HG03066 (cell line): ENCODE results near the gene RHBDF1.

Source experiments
- ATAC-seq: cut with Tn5 transposase; IDR thresholded peaks from one replicate; pipeline ENCODE4 v1.9.1; 2021; ENCODE audit warnings: low read depth; ENCODE audit not compliant: unreplicated experiment

Gene RHBDF1

DNA sequence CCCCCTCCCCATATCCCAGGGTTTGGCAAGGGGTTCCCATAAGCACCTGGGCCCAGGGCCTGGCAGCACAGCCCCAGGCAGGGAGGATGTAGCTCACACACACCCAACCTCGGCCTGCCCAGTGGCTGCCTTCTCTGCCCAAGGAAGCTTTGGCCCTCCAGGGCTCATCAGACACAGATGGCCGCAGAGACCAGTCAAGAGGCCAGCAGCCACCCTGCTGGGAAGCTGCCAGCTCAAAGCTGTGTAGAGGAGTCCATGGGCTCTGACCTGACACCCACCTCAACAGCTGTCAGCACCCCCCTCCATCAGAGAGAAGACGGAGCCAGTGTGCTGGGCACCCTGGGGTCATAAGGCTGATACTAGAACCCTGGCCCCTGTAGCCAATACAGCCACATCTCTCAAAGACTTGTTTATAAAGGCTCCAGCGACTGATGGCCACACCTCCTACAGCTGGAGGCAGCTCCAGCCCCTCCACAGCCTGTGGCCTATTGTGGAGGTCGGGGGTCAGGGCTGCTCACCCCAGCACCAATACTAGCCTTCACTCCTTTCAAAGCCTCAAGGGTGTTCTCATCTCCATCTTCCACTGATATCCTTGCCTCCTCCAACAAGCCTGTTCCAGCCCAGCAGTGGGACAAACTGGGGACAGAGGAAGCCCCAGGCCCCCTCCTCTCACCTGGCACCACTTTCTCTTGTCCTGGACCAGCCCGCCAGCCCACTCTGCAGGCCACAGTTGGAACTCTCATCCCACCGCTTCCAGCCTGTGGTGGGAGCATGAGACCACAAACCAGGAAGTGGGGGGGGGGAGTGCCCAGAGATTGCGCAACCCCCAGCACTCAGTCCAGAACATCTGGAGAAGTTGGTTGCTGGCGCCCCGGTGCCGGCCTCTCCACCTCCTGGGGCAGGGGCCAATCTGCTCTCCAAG is 3.4 kb upstream of the RHBDF1 start:
- ATAC-seq = no peak

DNA sequence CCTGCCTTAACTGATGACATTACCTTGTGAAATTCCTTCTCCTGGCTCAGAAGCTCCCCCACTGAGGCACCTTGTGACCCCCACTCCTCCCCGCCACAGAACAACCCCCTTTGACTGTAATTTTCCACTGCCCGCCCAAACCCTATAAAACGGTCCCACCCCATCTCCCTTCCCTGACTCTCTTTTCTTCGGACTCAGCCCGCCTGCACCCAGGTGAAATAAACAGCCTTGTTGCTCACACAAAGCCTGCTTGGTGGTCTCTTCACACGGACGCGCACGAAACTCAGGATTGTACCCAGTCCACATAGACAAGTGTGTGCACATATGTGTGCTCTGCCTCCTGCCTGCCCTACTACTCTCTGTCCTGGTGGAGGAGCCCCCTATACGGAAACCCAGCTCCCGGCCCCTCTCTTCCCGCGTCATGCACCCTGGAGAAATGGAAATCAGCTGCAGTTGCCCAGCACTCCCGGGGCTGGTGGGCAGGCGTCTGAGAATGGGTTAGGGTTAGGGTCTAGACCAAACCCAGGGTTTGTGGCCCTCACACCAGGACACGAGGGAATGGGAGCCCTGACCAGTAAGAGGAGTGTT is 2.4 kb upstream of the RHBDF1 start:
- no peak for ATAC-seq

GRCh38 chr16:74051-74746 is 1.8 kb upstream of the RHBDF1 start:
- ATAC-seq = no peak

DNA sequence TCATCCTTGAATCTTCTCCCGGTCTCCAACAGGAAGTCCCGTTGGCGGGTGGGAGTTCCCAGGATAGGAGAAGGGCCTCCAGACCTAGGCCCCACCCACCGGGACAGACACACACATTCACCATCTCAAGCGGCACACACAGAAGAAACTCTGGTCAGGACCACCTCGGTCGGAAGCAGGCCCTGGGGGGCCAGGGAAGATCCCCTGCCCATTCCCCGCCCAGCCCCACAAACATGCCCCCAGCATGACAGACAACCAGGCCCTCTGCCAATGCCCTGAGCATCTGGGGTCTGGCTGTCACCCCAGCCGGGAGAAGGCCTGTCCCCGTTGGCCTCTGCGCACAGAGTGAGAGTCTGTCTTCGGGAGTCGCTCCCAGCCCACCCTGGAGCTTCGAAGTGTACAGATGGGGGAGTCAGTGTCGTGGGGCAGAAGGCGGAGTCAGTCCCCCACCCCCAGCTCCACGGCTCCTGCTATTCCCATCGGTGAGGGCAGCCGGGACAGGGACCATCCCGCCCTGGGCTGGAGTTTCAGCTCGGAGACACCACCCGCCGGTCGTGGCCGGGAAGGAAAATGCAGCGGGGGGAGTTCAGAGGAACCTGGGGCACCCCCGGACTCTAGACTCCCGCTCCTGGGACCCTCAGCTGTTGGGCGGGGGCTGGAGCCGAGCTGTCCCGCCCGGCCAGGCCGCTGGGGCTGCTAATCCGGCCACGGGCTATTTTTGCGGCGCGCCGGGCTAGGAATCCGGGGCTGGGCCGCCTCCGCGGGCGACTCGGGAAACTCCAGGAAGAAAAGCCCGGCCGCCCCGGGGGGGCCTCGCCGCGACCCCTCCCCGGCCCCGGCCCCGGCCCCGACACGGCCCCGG is 660 bp downstream of the RHBDF1 start:
- no peak for ATAC-seq

DNA sequence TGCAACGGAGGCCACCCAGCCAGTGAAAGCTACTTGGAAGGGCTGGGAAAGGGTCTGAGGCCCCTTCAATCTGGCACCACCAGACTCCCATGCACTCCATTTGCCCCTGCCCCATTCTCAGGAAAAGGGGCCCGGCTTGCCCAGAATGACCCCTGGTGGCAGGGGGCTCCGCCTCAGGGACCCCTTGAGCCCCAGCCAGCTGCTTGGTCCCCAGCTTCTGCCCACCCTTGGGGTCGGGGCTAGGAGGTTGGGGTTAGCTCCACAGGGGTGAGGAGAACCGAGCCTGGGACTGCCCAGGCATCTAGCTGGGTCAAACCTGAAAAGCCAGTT is 1.3 kb downstream of the RHBDF1 start:
- no peak for ATAC-seq

GRCh38 chr16:69181-69580 is 3.2 kb downstream of the RHBDF1 start:
- no peak for ATAC-seq

DNA sequence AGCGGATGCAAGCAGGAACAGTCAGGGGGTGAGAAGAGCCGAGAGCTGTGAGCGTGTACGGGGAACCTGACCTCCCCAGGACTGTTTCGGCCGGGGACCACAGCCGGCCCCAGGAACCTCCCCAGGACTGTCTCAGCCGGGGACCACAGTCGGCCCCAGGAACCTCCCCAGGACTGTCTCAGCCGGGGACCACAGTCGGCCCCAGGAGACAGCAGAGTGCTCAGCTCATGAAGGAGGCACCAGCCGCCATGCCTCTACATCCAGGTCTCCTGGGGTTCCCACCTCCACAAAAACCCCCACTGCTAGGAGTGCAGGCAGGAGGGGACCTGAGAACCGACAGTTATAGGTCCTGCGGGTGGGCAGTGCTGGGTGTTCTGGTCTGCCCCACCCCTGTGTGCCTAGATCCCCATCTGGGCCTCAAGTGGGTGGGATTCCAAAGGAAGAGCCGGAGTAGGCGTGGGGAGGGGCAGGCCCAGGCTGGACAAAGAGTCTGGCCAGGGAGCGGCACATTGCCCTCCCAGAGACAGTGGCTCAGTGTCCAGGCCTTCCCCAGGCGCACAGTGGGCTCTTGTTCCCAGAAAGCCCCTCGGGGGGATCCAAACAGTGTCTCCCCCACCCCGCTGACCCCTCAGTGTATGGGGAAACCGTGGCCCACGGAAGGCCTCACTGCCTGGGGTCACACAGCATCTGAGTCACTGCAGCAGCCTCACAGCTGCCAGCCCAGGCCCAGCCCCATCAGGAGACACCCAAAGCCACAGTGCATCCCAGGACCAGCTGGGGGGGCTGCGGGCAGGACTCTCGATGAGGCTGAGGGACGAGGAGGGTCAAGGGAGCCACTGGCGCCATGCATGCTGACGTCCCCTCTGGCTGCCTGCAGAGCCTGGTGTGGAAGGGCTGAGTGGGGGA is 4.3 kb downstream of the RHBDF1 start:
- ATAC-seq = no peak

DNA sequence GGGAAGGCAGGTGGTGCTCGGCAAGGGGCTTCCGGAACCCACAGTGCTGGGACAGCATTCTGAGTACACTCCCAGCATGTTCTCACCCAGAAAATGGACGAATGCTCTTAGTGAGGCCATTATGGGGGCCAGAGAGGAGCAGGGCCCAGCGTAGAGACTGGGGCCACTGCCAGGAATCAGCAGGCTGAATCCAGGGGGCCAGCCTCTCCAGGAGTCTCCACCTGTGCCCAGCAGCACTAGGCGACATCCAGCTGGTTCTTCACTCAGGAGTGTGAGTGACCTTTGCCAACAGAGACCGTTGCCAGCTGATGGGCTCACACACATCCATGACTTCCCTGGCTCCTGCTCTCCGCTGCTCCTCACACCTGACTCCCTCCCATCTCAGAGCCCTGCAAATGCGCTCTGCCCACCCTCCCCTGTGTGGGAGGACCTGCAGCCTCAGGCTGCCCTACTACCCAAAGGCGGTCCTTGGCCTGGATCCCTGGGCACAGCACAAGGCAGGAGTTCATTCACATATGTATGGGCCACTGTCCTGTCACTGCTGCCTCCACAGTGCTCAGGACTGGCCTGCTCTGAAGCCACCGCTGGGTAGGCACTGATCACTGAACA is 5.1 kb downstream of the RHBDF1 start:
- ATAC-seq = no peak

- ATAC-seq = no peak
Measured at GRCh38 chr16:66309-67182, 5.9 kb downstream of the RHBDF1 start.

DNA sequence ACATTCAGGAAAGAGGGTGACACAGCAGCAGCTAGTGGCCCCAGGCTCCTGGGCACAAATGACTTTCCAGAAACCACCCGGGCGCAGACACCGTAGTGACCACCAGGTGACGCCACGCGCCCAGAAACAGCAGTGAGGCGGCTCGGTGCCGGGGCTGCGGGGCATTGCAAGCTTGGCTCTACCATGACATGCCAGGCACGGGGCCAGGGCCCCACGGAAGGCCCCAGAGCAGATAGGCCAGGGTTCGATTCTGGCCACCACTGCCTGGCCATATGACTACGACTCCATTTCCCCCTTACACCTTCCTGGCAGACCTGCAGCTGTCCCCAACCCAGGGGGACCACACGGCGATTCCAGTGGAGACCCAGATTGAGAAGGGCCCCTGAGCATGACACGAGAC is 6.7 kb downstream of the RHBDF1 start:
- no peak for ATAC-seq

DNA sequence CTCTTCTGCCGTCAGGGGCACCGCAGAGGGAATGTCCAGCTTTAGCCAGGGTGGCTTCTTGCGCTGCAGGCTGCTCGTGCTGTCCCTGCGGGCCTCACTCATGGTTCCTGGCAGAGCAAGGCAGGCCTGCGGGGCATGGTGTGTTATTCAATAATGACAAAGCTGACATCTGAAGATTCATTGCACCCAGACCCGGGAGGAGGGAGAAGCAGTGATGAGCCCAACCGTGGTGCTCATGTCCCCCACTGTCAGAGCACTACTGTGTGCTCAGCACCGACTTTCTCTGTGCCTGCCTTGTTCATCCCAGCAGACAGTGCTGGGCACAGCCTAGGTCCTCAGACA is 7.5 kb downstream of the RHBDF1 start:
- ATAC-seq = no peak

- no peak for ATAC-seq
Measured at GRCh38 chr16:63998-64913, 8.2 kb downstream of the RHBDF1 start.

DNA sequence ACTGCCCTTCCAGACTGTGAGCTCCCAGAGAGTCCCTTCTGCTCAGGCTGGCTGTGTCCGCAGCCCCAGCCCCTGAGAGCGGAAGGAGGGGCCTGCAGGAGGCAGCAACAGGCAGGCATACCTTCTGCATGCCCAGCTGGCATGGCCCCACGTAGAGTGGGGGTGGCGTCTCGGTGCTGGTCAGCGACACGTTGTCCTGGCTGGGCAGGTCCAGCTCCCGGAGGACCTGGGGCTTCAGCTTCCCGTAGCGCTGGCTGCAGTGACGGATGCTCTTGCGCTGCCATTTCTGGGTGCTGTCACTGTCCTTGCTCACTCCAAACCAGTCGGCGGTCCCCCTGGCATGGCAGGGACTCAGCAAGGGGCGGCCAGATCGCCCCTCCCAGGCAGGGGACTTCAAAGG is 9.0 kb downstream of the RHBDF1 start:
- ATAC-seq = no peak

GRCh38 chr16:62968-63391 is 9.5 kb downstream of the RHBDF1 start:
- no peak for ATAC-seq

DNA sequence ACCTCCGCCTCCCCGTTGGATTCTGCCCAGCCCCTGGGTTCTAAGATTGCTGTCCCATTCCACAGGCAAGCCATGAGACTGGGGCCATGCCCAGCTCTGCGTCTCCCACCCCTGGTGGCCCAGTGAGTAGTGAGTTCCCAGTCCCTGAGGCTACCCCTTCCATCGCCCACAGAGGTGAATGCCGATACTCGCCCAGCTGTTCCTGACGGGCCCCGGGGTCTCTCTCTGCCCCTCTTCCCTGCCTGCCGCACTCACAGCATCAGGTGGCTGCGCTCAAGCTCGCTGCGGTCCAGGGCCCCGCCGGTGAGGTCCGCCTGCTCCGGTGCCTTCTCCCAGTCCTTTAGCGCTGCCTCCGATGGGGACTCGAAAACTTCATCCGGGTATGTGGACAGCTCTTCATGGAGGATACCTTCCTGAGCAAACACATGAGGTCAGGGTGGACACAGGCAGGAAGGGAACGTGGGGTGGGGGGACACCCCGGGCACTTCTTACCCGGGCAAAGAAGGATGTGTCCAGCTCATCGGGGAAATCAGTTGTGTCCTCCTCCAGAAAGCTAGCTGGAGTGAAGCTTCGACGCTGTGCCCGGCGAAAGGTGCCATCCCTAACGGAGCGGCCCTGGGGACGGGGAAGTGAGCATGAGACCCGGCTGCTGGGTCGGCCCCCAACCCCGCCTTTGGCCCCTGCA is 10.0 kb downstream of the RHBDF1 start:
- ATAC-seq = no peak

DNA sequence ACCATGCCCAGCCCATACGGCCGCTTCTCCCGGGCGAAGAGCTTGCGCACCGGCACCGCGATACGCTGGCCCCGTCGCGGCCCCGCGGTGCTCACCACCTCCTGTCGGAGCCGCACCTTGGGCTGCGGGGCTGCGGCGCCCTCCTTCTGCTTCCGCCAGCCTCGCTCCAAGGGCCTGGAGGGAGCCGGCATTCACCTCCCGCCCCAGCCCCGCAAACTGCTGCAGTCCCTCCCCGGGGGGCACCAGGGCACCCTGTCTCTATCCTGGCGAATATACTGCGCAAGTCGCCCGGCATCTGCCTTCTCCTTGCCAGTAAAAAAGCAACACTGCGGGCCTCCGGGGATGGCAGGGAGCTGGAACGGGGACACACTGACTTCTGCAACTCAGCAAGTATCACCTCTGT is 10.6 kb downstream of the RHBDF1 start:
- no peak for ATAC-seq
